Calu3 (cell line): ENCODE measurements around the gene PLD1. TPM values are rescaled to one million over a fixed set of nuclear protein-coding genes. Genes with fewer than 3 reads are reported as not detected.
"Not testable (repeated sequence)": the region's sequence is repeated elsewhere in the genome, so short reads cannot be mapped to it uniquely, and the experiment has no call there.

Experiments
- BruUV-seq: library from RNA; stranded (reverse); fragments of 400-500 nt; replicated peaks from 2 replicates; lab custom pipeline; 2021; lab: Mats Ljungman, UMichigan
- CTCF ChIA-PET: fragments of 300-600 bp; sonication (Branson Sonifier 250); formaldehyde crosslinking; loops from one replicate; lab custom pipeline; 2022; ENCODE audit warnings: antibody characterized with exemption; lab: Charles Lee
- DNase-seq: peaks from one replicate; pipeline ENCODE4 v3.0.0; 2022
- H3K27ac Mint-ChIP-seq: one replicate; pipeline ENCODE4 v1.8.0; 2022; ENCODE audit warnings: mixed read lengths; ENCODE audit not compliant: unreplicated experiment
- H3K27me3 Mint-ChIP-seq: one replicate; pipeline ENCODE4 v1.8.0; 2022; ENCODE audit warnings: mixed read lengths; ENCODE audit not compliant: unreplicated experiment
- H3K36me3 Mint-ChIP-seq: one replicate; pipeline ENCODE4 v1.8.0; 2022; ENCODE audit warnings: mild to moderate bottlenecking, moderate library complexity, mixed read lengths; ENCODE audit not compliant: insufficient read depth, unreplicated experiment
- H3K4me1 Mint-ChIP-seq: one replicate; pipeline ENCODE4 v1.8.0; 2022; ENCODE audit warnings: mild to moderate bottlenecking, low read depth, mixed read lengths; ENCODE audit not compliant: unreplicated experiment
- H3K4me3 Mint-ChIP-seq: one replicate; pipeline ENCODE4 v1.8.0; 2022; ENCODE audit warnings: mild to moderate bottlenecking, low read depth, moderate library complexity, mixed read lengths; ENCODE audit not compliant: unreplicated experiment
- H3K9me3 Mint-ChIP-seq: one replicate; pipeline ENCODE4 v1.8.0; 2022; ENCODE audit warnings: low read depth, mixed read lengths; ENCODE audit not compliant: unreplicated experiment
- CTCF ChIP-seq: fragments of 200-600 bp; IDR thresholded peaks from one replicate; pipeline ENCODE4 v1.8.0; 2022; ENCODE audit warnings: antibody characterized with exemption; ENCODE audit not compliant: unreplicated experiment
- intact Hi-C: fragments of 100-400 bp; cut with micrococcal nuclease; formaldehyde crosslinking; loops from one replicate; pipeline ENCODE4 v1.10.0; 2022; ENCODE audit not compliant: unreplicated experiment
- total RNA-seq: library from RNA; stranded (reverse); gene quantifications from 2 replicates; pipeline ENCODE4 v1.2.3, GENCODE V29; 2022

PLD1 gene
- total RNA-seq, 1 experiment from 2014 or later: 61.2 TPM

- no peak overlapping the region for H3K4me3 Mint-ChIP-seq
- CTCF ChIA-PET: interaction anchor here (4.6 kb wide), 1 partner anchor 129 kb away, joined by 28 read pairs; no protein-coding TSS in a partner anchor
- no peaks in the 10 kb centered on the region for H3K9me3 Mint-ChIP-seq
- no TSS peak for BruUV-seq
- DNase-seq: no peak
- intact Hi-C loops: loop anchor here (10.0 kb wide), 1 partner anchor 462 kb away; no protein-coding TSS in a partner anchor
- no peak for TF ChIP-seq CTCF
- no peak overlapping the region for H3K27ac Mint-ChIP-seq
- no peaks in the 10 kb centered on the region for H3K27me3 Mint-ChIP-seq
- peaks cover 5% of the 10 kb centered on the region for H3K36me3 Mint-ChIP-seq
- H3K4me1 Mint-ChIP-seq: peaks cover 16% of the 10 kb centered on the region
Measured at GRCh38 chr3:171643033-171643432, 167.2 kb downstream of the PLD1 start.

- intact Hi-C loops: loop anchor here (10.0 kb wide), 1 partner anchor 464 kb away; no protein-coding TSS in a partner anchor
- H3K9me3 Mint-ChIP-seq: no peaks in the 10 kb centered on the region
- CTCF ChIA-PET: interaction anchor here (1.0 to 1.5 kb wide), 2 partner anchors 27 to 132 kb away, joined by 3 read pairs; no protein-coding TSS in a partner anchor
- BruUV-seq: no TSS peak
- TF ChIP-seq CTCF: no peak
- peaks cover 7% of the 10 kb centered on the region for H3K4me1 Mint-ChIP-seq
- DNase-seq: no peak
- no peak overlapping the region for H3K4me3 Mint-ChIP-seq
- peaks cover 5% of the 10 kb centered on the region for H3K36me3 Mint-ChIP-seq
- peak overlapping the region; percentile 20 for H3K27ac Mint-ChIP-seq
- no peaks in the 10 kb centered on the region for H3K27me3 Mint-ChIP-seq
Measured at GRCh38 chr3:171640520-171641412, 169.5 kb downstream of the PLD1 start.

GRCh38 chr3:171636666-171637065 lies 173.6 kb downstream of the PLD1 start:
- no TSS peak for BruUV-seq
- no peak overlapping the region for H3K4me3 Mint-ChIP-seq
- peaks cover 5% of the 10 kb centered on the region for H3K36me3 Mint-ChIP-seq
- H3K27ac Mint-ChIP-seq: no peak overlapping the region
- CTCF ChIA-PET: interaction anchor here (0.5 kb wide), 1 partner anchor 9 kb away, joined by 10 read pairs; no protein-coding TSS in a partner anchor
- DNase-seq: no peak
- peaks cover 7% of the 10 kb centered on the region for H3K4me1 Mint-ChIP-seq
- no peaks in the 10 kb centered on the region for H3K9me3 Mint-ChIP-seq
- no peak for TF ChIP-seq CTCF
- no peaks in the 10 kb centered on the region for H3K27me3 Mint-ChIP-seq
- intact Hi-C loops: no loop called here

GRCh38 chr3:171632766-171633165 lies 177.5 kb downstream of the PLD1 start:
- no peaks in the 10 kb centered on the region for H3K4me1 Mint-ChIP-seq

GRCh38 chr3:171626799-171627198 lies 183.5 kb downstream of the PLD1 start:
- H3K9me3 Mint-ChIP-seq, CTCF ChIA-PET, H3K27ac Mint-ChIP-seq, BruUV-seq, H3K27me3 Mint-ChIP-seq, H3K4me1 Mint-ChIP-seq, H3K4me3 Mint-ChIP-seq, intact Hi-C loops, H3K36me3 Mint-ChIP-seq, DNase-seq: not testable (repeated sequence)

More at GRCh38 chr3:171632766-171633165, 177.5 kb downstream of the PLD1 start:
- CTCF ChIA-PET: no interaction called here
- no peaks in the 10 kb centered on the region for H3K27me3 Mint-ChIP-seq
- no peak overlapping the region for H3K27ac Mint-ChIP-seq
- H3K4me3 Mint-ChIP-seq: no peak overlapping the region
- no peaks in the 10 kb centered on the region for H3K9me3 Mint-ChIP-seq
- no peak for TF ChIP-seq CTCF
- no TSS peak for BruUV-seq
- no peak for DNase-seq
- intact Hi-C loops: no loop called here
- no peaks in the 10 kb centered on the region for H3K36me3 Mint-ChIP-seq
